Spleen (tissue), 11 donors: ENCODE results near the gene MYO3B. TPM values are rescaled to one million over a fixed set of nuclear protein-coding genes. Genes with fewer than 3 reads are reported as not detected.

Experiments
- DNase-seq: peaks from one replicate; pipeline ENCODE4 v3.0.0-alpha.2; 2020
- H3K27ac ChIP-seq, 8 donors: fragments of 200-600 bp; sonication (generic) in 7 of 8; 1 replicate in 4 of 8; 2 replicates in 4 of 8; pipeline versions ENCODE4 v1.5.0 to v1.8.0; 2016 to 2021; ENCODE audit warnings: inconsistent platforms in 4 of 8, mild to moderate bottlenecking in 4 of 8, moderate library complexity in 1 of 8
- H3K27me3 ChIP-seq, 7 donors: fragments of 200-600 bp; sonication (generic) in 6 of 7; replicated peaks in 1 of 7; 1 replicate in 4 of 7; 2 replicates in 3 of 7; pipeline versions ENCODE4 v1.5.0 to v1.8.0; 2016 to 2021; ENCODE audit warnings: inconsistent platforms in 3 of 7, mild to moderate bottlenecking in 1 of 7
- H3K36me3 ChIP-seq, 6 donors: fragments of 200-600 bp; sonication (generic) in 5 of 6; 1 replicate in 4 of 6; 2 replicates in 2 of 6; pipeline versions ENCODE4 v1.5.0 to v1.8.0; 2016 to 2021; ENCODE audit warnings: inconsistent platforms in 2 of 6
- H3K4me1 ChIP-seq, 6 donors: fragments of 200-600 bp; sonication (generic) in 5 of 6; 1 replicate in 3 of 6; 2 replicates in 3 of 6; pipeline versions ENCODE4 v1.5.0 to v1.8.0; 2016 to 2021; ENCODE audit warnings: inconsistent platforms in 3 of 6
- H3K4me3 ChIP-seq, 8 donors: fragments of 200-600 bp; sonication (generic) in 7 of 8; 1 replicate in 4 of 8; 2 replicates in 4 of 8; pipeline versions ENCODE4 v1.5.0 to v1.8.0; 2016 to 2021; ENCODE audit warnings: inconsistent platforms in 4 of 8, mild to moderate bottlenecking in 4 of 8, moderate library complexity in 2 of 8
- H3K9me3 ChIP-seq, 8 donors: fragments of 200-600 bp; sonication (generic) in 7 of 8; 1 replicate in 4 of 8; 2 replicates in 4 of 8; pipeline versions ENCODE4 v1.5.0 to v1.8.0; 2016 to 2021; ENCODE audit warnings: inconsistent platforms in 4 of 8
- CTCF ChIP-seq, 11 experiments: fragments of 200-600 bp in 7 of 11; fragments of 450-650 bp in 4 of 11; sonication (generic) in 4 of 11; IDR thresholded peaks in 8 of 11; conservative IDR thresholded peaks in 3 of 11; 1 replicate in 7 of 11; 2 replicates in 4 of 11; pipeline versions ENCODE4 v1.4.0 to v1.8.0; 2016 to 2021; ENCODE audit warnings: antibody characterized with exemption in 11 of 11, inconsistent platforms in 4 of 11, mild to moderate bottlenecking in 1 of 11
- POLR2A ChIP-seq, 3 donors: fragments of 450-650 bp; IDR thresholded peaks; one replicate each; pipeline ENCODE4 v1.5.1; 2017; ENCODE audit warnings: antibody characterized with exemption in 3 of 3, mild to moderate bottlenecking in 1 of 3
- POLR2AphosphoS5 ChIP-seq, 3 donors: sonication (generic); formaldehyde crosslinking; IDR thresholded peaks; one replicate each; pipeline ENCODE4 v1.5.1; 2017; ENCODE audit warnings: antibody characterized with exemption in 3 of 3
- WGBS, 5 donors: extraction: QIAGEN DNeasy Blood & Tissue Kit in 3 of 5; methylation state at CpG; one replicate each; pipeline versions ENCODE4 v1.1.5 to v1.1.7; 2013 to 2018; 5-methylcytosine and 5-hydroxymethylcytosine counted together
- intact Hi-C: fragments of 100-400 bp; cut with DNase I; formaldehyde crosslinking; loops from one replicate; pipeline ENCODE4 v1.15.0; 2023; ENCODE audit warnings: low total_unique reads
- polyA plus RNA-seq, 3 donors: library from polyadenylated mRNA; stranded (reverse); fragments of 200-250 nt; gene quantifications; one replicate each; pipeline ENCODE4 v1.2.1, GENCODE V29; 2013
- total RNA-seq, 7 donors: library from RNA; depleted of rRNA in 3 of 7; stranded (reverse); fragments of >200 nt in 3 of 7; fragmentation: NEBNext Ultra II Directional in 4 of 7; extraction: Animal tissue kit (Norgen Biotek cat#: 25700) in 4 of 7; gene quantifications; one replicate each; pipeline versions ENCODE4 v1.1.0 to v1.2.1, GENCODE V29; 2016 to 2021
- donor health status: healthy with polysubstance abuse.
- donor health status: DM: no; HTN: no; CAD: no; lungs with moderate emphysema.
- donor health status: DM: no; HTN: no; CAD: no.
- donor health status: Bipolar disorder and iron deficiency.
- donor health status: healthy.
- donor health status: DM: no; HTN: no; CAD: no.
- donor health status: DM: yes; HTN: yes; CAD: no.

Gene MYO3B
- total and polyA plus RNA-seq, 10 donors: 0.03 to 2.0 (median 0.58) TPM; not detected in 4

- WGBS, 5 donors: 83 to 88% (median 87%) methylated on average over 4 of the region's 4 CpGs
- DNase-seq: no peak
- intact Hi-C loops: loop anchor here (10.0 kb wide), 1 partner anchor 576 kb away; the partner anchor contains the start of gene GAD1
- Histone ChIP-seq H3K4me3 (no peak overlapping the region), H3K4me1 (no peaks in the 10 kb centered on the region), H3K27ac (no peak overlapping the region), H3K9me3 (no peaks in the 10 kb centered on the region), H3K27me3 (peaks cover 0 to 10% (median 4%) of the 10 kb centered on the region in 7 donors), H3K36me3 (no peaks in the 10 kb centered on the region)
- no peak for TF ChIP-seq CTCF (IDR thresholded peaks at IDR 0.05 in 8 of 11, conservative IDR thresholded peaks at IDR 0.05 in 3 of 11)
- no peak for TF ChIP-seq POLR2AphosphoS5 (IDR thresholded peaks at IDR 0.05)
- TF ChIP-seq POLR2A (IDR thresholded peaks at IDR 0.05): no peak
These were observed 60.8 kb downstream of the MYO3B start for GRCh38 chr2:170238776-170239175.

GRCh38 chr2:170240629-170241028 is 62.7 kb downstream of the MYO3B start:
- no peaks in the 10 kb centered on the region for H3K4me1 ChIP-seq
- WGBS, 5 donors: 55 to 69% (median 65%) methylated on average over 2 of the region's 2 CpGs
- DNase-seq: no peak
- TF ChIP-seq POLR2AphosphoS5 (IDR thresholded peaks at IDR 0.05): no peak
- TF ChIP-seq POLR2A (IDR thresholded peaks at IDR 0.05): no peak
- H3K9me3 ChIP-seq: no peaks in the 10 kb centered on the region
- intact Hi-C loops: no loop called here
- no peak overlapping the region for H3K27ac ChIP-seq
- no peak overlapping the region for H3K4me3 ChIP-seq
- H3K36me3 ChIP-seq: no peaks in the 10 kb centered on the region
- H3K27me3 ChIP-seq: peaks cover 0 to 10% (median 4%) of the 10 kb centered on the region in 7 donors

- peaks cover 0 to 10% (median 4%) of the 10 kb centered on the region in 7 donors for H3K27me3 ChIP-seq
- no peak overlapping the region for H3K27ac ChIP-seq
- no peaks in the 10 kb centered on the region for H3K9me3 ChIP-seq
- intact Hi-C loops: no loop called here
- no peaks in the 10 kb centered on the region for H3K36me3 ChIP-seq
- no peak overlapping the region for H3K4me3 ChIP-seq
- no peaks in the 10 kb centered on the region for H3K4me1 ChIP-seq
- WGBS, 5 donors: 83 to 91% (median 88%) methylated on average over 2 of the region's 2 CpGs
- DNase-seq: no peak
- TF ChIP-seq POLR2A (IDR thresholded peaks at IDR 0.05): no peak
- no peak for TF ChIP-seq CTCF (IDR thresholded peaks at IDR 0.05 in 8 of 11, conservative IDR thresholded peaks at IDR 0.05 in 3 of 11)
- no peak for TF ChIP-seq POLR2AphosphoS5 (IDR thresholded peaks at IDR 0.05)
These were observed 63.8 kb downstream of the MYO3B start for GRCh38 chr2:170241756-170242155.

- intact Hi-C loops: no loop called here
- DNase-seq: no peak
- H3K9me3 ChIP-seq: no peaks in the 10 kb centered on the region
- no peak overlapping the region for H3K27ac ChIP-seq
- peaks cover 0 to 10% (median 4%) of the 10 kb centered on the region in 7 donors for H3K27me3 ChIP-seq
- H3K36me3 ChIP-seq: no peaks in the 10 kb centered on the region
- no peak for TF ChIP-seq POLR2AphosphoS5 (IDR thresholded peaks at IDR 0.05)
- TF ChIP-seq CTCF (IDR thresholded peaks at IDR 0.05 in 8 of 11, conservative IDR thresholded peaks at IDR 0.05 in 3 of 11): no peak
- TF ChIP-seq POLR2A (IDR thresholded peaks at IDR 0.05): no peak
- H3K4me1 ChIP-seq: no peaks in the 10 kb centered on the region
- WGBS, 5 donors: 55 to 78% (median 74%) methylated on average over 2 of the region's 2 CpGs
- no peak overlapping the region for H3K4me3 ChIP-seq
These were observed 65.3 kb downstream of the MYO3B start for GRCh38 chr2:170243118-170243837.
